NCI-H82 (cell line): ENCODE measurements around the gene ARF1.

Experiments used
- DNase-seq: peaks from one replicate; lab custom pipeline; 2025; lab: John Stamatoyannopoulos, UW

The ARF1 gene

GRCh38 chr1:228122921-228123441 is 40.5 kb downstream of the ARF1 start:
- DNase-seq = no peak

- DNase-seq = no peak
Observed at GRCh38 chr1:228123505-228123904, 41.0 kb downstream of the ARF1 start.

- DNase-seq = no peak
Observed at GRCh38 chr1:228125185-228125584, 42.7 kb downstream of the ARF1 start.

DNA sequence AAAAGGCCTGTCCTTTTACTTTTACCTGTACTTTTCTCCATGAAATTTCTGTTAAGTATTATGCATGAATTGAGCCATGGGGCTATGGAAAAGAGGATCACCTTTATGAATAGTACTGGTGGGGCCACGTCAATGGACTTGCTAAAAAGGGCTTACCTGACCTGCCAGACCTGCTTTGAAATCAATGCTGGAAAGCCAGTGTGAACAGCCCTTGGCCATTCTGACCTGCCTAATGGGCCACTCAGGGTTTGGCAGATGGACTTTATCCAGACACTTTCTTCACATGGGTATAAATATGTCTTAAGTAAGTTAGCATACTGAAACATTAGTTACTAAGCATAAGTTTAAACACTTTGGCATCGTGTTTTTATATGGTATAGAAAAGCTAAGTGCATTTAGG is 49.3 kb downstream of the ARF1 start:
- no peak for DNase-seq

- no peak for DNase-seq
Observed at GRCh38 chr1:228134591-228134990, 52.1 kb downstream of the ARF1 start.

DNA sequence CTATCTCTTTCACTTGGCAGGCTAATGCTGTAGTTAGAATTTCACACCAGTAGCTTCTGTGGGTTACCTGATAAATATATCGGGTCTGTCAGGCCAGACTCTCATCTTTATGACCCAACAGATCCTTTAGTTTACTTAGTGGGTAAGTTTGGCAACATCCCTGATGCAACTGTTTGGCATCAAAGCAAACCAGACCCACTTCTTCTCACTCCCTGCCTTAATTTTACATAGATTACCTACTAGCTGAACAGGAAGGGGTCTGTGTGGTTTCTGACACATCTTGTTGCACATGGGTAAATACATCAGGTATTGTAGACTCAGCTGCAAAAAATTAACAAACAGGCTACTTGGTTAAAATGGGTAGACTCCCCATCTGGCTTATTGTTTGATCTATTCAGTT is 54.4 kb downstream of the ARF1 start:
- no peak for DNase-seq

DNA sequence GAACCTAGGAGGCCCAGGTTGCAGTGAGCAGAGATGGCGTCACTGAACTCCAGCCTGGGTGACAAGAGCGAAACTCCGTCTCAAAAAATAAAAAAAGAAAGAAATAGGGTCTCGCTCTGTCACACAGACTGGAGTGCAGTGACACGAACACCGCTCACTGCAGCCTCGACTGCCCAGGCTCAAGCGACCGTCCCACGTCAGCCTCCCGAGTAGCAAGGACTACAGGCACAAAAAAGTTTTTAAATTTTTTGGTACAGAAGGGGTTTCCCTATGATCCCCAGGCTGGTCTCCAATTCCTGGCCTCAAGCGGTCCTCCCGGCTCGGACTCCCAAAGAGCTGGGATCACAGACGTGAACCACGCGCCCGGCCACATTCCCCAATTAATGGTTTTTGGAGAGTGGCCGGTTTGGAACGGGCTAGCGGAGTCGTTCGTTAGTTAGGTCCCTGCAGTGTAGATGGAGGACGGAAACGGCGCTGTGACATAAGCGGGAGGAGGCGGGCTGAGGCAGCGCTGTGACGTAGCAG is 57.0 kb downstream of the ARF1 start:
- no peak for DNase-seq

GRCh38 chr1:228139931-228140723 is 57.6 kb downstream of the ARF1 start, which contains the start of gene GUK1:
Gene GUK1, plus strand, starts transcription at chr1:228140279. Its CDS starts 24 bp downstream, at chr1:228140303.
- peak; percentile 100 for DNase-seq

- DNase-seq = no peak
Observed at GRCh38 chr1:228140724-228141225, 58.3 kb downstream of the ARF1 start.

GRCh38 chr1:228141226-228142044 is 58.9 kb downstream of the ARF1 start:
- peak; percentile 63 for DNase-seq

DNA sequence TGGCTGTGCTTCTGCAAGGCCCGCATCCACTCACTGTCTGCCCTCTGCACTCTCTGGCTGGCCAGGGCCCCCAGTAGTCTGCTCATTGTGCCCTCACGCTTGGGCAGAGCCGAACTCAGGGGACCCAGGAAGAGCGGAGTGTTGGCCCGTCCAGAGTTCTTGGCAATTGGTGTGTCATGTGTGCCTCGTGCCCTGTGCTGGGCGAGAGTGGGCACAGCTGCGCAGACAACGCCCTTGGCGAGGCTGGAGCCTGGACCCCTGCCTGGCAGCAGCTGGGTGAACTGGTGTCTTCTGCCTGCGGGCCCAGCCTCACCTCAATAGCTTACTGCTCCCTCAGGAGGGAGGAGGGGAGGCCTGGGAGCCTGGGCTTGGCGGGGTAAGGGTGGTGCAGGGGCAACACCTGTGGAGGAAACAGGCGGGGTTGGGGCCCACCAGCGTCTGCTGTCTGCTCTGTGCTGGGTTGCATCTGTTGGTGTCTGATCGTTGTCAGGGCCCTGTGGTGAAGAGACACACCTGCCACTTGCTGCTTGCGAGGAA is 59.7 kb downstream of the ARF1 start:
- DNase-seq = peak; percentile 70

- no peak for DNase-seq
Observed at GRCh38 chr1:228142701-228143136, 60.2 kb downstream of the ARF1 start.

DNA sequence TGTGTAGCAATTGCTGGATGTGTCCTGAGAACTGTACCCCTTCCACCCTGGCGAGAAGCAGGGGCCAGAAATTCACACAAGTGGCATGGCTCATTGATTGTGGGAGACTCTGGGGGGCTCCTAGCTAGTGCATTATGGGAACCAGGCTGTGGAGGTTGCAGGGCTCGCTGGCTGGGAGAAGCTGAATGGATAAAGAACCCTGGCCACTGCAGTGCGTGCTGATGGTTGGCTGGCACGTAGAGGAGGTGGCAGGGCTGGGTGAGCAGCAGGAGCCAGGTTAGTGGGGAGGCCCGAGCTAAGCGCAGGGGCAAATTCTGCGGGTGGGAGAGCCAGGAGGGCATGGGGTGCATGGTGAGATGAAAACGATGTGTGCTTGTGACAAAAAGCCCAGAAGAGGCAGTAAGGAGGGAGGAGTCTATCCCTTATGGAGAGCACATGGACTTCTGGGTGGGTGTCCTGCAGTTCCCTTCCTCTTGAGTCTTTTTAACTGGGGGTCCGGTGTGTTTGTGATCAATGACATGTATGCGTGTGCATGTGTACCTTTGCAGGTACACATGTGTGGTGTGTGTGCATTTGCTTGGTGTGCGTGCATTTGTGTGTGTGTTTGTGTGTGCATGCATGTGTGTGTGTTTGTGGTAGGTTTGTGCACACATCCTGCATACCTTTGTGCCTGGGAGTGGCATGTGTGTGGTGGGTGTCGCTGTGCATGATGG is 61.1 kb downstream of the ARF1 start:
- DNase-seq = no peak

GRCh38 chr1:228144193-228144992 is 61.9 kb downstream of the ARF1 start:
- DNase-seq = peak; percentile 91

- no peak for DNase-seq
Observed at GRCh38 chr1:228144993-228145343, 62.5 kb downstream of the ARF1 start.

DNA sequence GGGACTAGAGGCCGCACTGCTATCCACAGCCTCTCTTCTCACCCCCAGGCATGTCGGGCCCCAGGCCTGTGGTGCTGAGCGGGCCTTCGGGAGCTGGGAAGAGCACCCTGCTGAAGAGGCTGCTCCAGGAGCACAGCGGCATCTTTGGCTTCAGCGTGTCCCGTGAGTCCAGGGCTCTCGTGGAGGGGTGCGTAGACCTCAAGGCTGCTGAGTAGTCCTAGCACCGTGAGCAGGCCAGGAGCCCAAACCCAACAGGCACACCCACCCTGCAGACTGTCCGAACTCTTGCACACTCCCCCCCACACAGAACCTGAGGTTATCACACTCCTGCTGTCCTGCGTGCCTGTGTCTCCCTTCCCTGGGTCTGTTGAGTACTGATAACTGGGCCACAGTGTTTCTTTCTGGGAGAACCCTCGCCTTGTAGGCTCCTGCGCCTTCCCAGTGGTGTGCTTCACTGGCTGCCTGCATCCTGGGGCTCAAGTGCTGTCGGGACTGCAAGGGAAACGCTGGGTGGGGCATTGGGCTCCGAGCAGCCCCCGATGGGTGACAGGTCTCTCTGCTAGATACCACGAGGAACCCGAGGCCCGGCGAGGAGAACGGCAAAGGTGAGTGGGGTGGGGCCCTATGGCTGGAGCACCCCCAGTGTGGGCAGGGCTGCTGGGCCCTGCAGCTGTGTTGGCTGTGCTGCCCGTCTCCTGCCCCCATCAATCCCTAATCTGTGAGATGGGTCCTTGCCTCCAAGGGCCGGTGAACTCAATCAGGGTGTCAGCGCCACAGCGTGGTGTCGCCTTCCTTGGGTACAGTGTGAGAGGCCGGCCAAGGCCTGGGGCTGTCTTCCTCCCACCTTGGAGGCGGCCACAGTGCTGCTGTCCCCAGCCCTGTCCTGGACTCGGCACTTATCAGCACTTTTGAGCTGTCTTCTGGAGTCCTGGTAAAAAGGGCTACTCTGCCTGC is 63.2 kb downstream of the ARF1 start:
- DNase-seq = no peak

GRCh38 chr1:228146417-228147150 is 64.1 kb downstream of the ARF1 start:
- DNase-seq = no peak

GRCh38 chr1:228147151-228147693 is 64.7 kb downstream of the ARF1 start:
- no peak for DNase-seq

- DNase-seq = no peak
Observed at GRCh38 chr1:228147768-228148167, 65.3 kb downstream of the ARF1 start.
